ENCODE measurements around the gene COA5. TPM values are rescaled to one million over a fixed set of nuclear protein-coding genes. Genes with fewer than 3 reads are reported as not detected.
A peak's percentile ranks its signal among the peaks of the same experiment; 100 is the strongest.

COA5 gene
- polyA plus RNA-seq, 1 of the 3 experiments (the other 2 are of a cell fraction) = 40.3 TPM

GRCh38 chr2:98649135-98649991, 41.1 kb upstream of the COA5 start:
- H3K4me2 ChIP-seq = no peak overlapping the region
- H2AFZ ChIP-seq (ENCODE audit: low read depth) = no peak overlapping the region
- no peaks in the 10 kb centered on the region for H3K9me2 ChIP-seq
- ChIA-PET POLR2A (no interaction called here), CTCF (interaction anchor here (0.5 to 2.2 kb wide), 71 partner anchors 8 to 1610 kb away, joined by 3 to 64 read pairs (median 4); partner anchors contain the start of genes CRACDL, EIF5B and MGAT4A)
- no peak for TF ChIP-seq ELF1 (IDR thresholded peaks at IDR 0.05)
- TF ChIP-seq USF2 (IDR thresholded peaks at IDR 0.05; ENCODE audit: borderline replicate concordance, low read depth, low read length) = no peak
- peak; percentile 97 for TF ChIP-seq SMC3 (IDR thresholded peaks at IDR 0.05; ENCODE audit: low read depth, low read length)
- TF ChIP-seq PBX3 (IDR thresholded peaks at IDR 0.05) = 0 out of 2 replicates have a peak, but pooled peaks have one; percentile 20
- TF ChIP-seq GABPA (IDR thresholded peaks at IDR 0.05; ENCODE audit: low read depth) = no peak
- TF ChIP-seq, protein P1, sequence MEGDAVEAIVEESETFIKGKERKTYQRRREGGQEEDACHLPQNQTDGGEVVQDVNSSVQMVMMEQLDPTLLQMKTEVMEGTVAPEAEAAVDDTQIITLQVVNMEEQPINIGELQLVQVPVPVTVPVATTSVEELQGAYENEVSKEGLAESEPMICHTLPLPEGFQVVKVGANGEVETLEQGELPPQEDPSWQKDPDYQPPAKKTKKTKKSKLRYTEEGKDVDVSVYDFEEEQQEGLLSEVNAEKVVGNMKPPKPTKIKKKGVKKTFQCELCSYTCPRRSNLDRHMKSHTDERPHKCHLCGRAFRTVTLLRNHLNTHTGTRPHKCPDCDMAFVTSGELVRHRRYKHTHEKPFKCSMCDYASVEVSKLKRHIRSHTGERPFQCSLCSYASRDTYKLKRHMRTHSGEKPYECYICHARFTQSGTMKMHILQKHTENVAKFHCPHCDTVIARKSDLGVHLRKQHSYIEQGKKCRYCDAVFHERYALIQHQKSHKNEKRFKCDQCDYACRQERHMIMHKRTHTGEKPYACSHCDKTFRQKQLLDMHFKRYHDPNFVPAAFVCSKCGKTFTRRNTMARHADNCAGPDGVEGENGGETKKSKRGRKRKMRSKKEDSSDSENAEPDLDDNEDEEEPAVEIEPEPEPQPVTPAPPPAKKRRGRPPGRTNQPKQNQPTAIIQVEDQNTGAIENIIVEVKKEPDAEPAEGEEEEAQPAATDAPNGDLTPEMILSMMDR (IDR thresholded peaks at IDR 0.05) = peak; percentile 98
- TF ChIP-seq, protein P2, sequence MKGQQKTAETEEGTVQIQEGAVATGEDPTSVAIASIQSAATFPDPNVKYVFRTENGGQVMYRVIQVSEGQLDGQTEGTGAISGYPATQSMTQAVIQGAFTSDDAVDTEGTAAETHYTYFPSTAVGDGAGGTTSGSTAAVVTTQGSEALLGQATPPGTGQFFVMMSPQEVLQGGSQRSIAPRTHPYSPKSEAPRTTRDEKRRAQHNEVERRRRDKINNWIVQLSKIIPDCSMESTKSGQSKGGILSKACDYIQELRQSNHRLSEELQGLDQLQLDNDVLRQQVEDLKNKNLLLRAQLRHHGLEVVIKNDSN (IDR thresholded peaks at IDR 0.05; ENCODE audit: borderline replicate concordance, low read depth) = no peak
- no peak for TF ChIP-seq REST (IDR thresholded peaks at IDR 0.05; ENCODE audit: low read depth, low read length)
- TF ChIP-seq MEF2A (IDR thresholded peaks at IDR 0.05; ENCODE audit: borderline replicate concordance, low read depth) = no peak
- TF ChIP-seq RAD21 (IDR thresholded peaks at IDR 0.05; ENCODE audit: low read length) = peak; percentile 99
- no peaks in the 10 kb centered on the region for H3F3A ChIP-seq (replicated peaks; ENCODE audit: insufficient read depth)
- no peaks in the 10 kb centered on the region for H3K9me3 ChIP-seq
- H3K4me3 ChIP-seq (ENCODE audit: low read depth in 2 of 2, low read length in 1 of 2) = no peak overlapping the region; a peak in 1 of 4 replicates
- H3K36me3 ChIP-seq (replicated peaks in 1 of 2; ENCODE audit: control insufficient read depth in 1 of 2, insufficient read depth in 2 of 2, low read length in 1 of 2) = no peaks in the 10 kb centered on the region
- WGBS (ENCODE audit: low lambda C conversion rate) = 20% methylated on average over 4 of the region's 4 CpGs
- peak overlapping the region in 1 of 2 experiments; percentile 11; a peak in 1 of 4 replicates for H3K27ac ChIP-seq (ENCODE audit: low read depth in 2 of 2, low read length in 1 of 2)
- H3K27me3 ChIP-seq (ENCODE audit: insufficient read depth) = no peaks in the 10 kb centered on the region
- peak; percentile 70 for DNase-seq
- no peak overlapping the region for H3K9ac ChIP-seq
- no peaks in the 10 kb centered on the region for H4K20me1 ChIP-seq (ENCODE audit: insufficient read depth)
- no peaks in the 10 kb centered on the region for H3K4me1 ChIP-seq (ENCODE audit: control insufficient read depth in 1 of 2, insufficient read depth in 2 of 2, low read depth in 1 of 2, low read length in 1 of 2)
- no peaks in the 10 kb centered on the region for H3K79me2 ChIP-seq (ENCODE audit: insufficient read depth)
